Measurements from ENCODE around the gene PDS5A.
"Not testable (repeated sequence)": the region's sequence is repeated elsewhere in the genome, so short reads cannot be mapped to it uniquely, and the experiment has no call there.

PDS5A gene

GRCh38 chr4:39977489-39978377 is at the start of gene PDS5A:
PDS5A (minus strand) TSS chr4:39977911; CDS start chr4:39976577, 1,334 bp downstream.
- DNase-seq = peak; percentile 93

- not testable (repeated sequence) for DNase-seq
Observed at GRCh38 chr4:40024049-40024448, 46.3 kb upstream of the PDS5A start.

GRCh38 chr4:40021116-40021515 is 43.4 kb upstream of the PDS5A start:
- not testable (repeated sequence) for DNase-seq

- DNase-seq = no peak
Observed at GRCh38 chr4:40020221-40020620, 42.5 kb upstream of the PDS5A start.

- DNase-seq = no peak
Observed at GRCh38 chr4:40016007-40016406, 38.3 kb upstream of the PDS5A start.

- no peak for DNase-seq
Observed at GRCh38 chr4:40003986-40004385, 26.3 kb upstream of the PDS5A start.

GRCh38 chr4:40000711-40001110 is 23.0 kb upstream of the PDS5A start:
- no peak for DNase-seq

GRCh38 chr4:39998659-39999345 is 21.1 kb upstream of the PDS5A start:
- no peak for DNase-seq

GRCh38 chr4:39996811-39997210 is 19.1 kb upstream of the PDS5A start:
- DNase-seq = no peak

GRCh38 chr4:39994406-39994805 is 16.7 kb upstream of the PDS5A start:
- DNase-seq = no peak

GRCh38 chr4:39989381-39989780 is 11.7 kb upstream of the PDS5A start:
- not testable (repeated sequence) for DNase-seq

GRCh38 chr4:39987485-39987884 is 9.8 kb upstream of the PDS5A start:
- DNase-seq = no peak

GRCh38 chr4:39978904-39979303 is 1.2 kb upstream of the PDS5A start:
- no peak for DNase-seq

- no peak for DNase-seq
Observed at GRCh38 chr4:39978378-39978775, 666 bp upstream of the PDS5A start.

- DNase-seq = peak; percentile 75
Observed at GRCh38 chr4:39976945-39977488, 694 bp downstream of the PDS5A start.

GRCh38 chr4:39976141-39976944 is 1.4 kb downstream of the PDS5A start:
- DNase-seq = peak; percentile 74

- DNase-seq = no peak
Observed at GRCh38 chr4:39975488-39976089, 2.1 kb downstream of the PDS5A start.

- DNase-seq = not testable (repeated sequence)
Observed at GRCh38 chr4:39973052-39973451, 4.7 kb downstream of the PDS5A start.

GRCh38 chr4:39970671-39971640 is 6.8 kb downstream of the PDS5A start:
- DNase-seq = no peak

GRCh38 chr4:39963656-39964055 is 14.1 kb downstream of the PDS5A start:
- DNase-seq = no peak

GRCh38 chr4:39961311-39961877 is 16.3 kb downstream of the PDS5A start:
- no peak for DNase-seq
